Sigmoid colon (tissue), 4 donors: Measurements from ENCODE around the gene SLC16A12.
"Not testable (repeated sequence)": the region's sequence is repeated elsewhere in the genome, so short reads cannot be mapped to it uniquely, and the experiment has no call there.

Experiments
- CTCF ChIP-seq, 4 experiments: fragments of 450-650 bp in 3 of 4; fragments of 200-600 bp in 1 of 4; IDR thresholded peaks; one replicate each; pipeline ENCODE4 v1.5.1; 2016 to 2019; ENCODE audit warnings: antibody characterized with exemption in 4 of 4, mild to moderate bottlenecking in 3 of 4, moderate library complexity in 2 of 4
- EP300 ChIP-seq, 4 donors: sonication (generic); formaldehyde crosslinking; IDR thresholded peaks; one replicate each; pipeline ENCODE4 v1.6.1; 2017; ENCODE audit warnings: antibody characterized with exemption in 4 of 4
- POLR2A ChIP-seq, 2 donors: fragments of 450-650 bp; IDR thresholded peaks; one replicate each; pipeline ENCODE4 v1.6.1; 2016; ENCODE audit warnings: antibody characterized with exemption in 2 of 2, mild to moderate bottlenecking in 2 of 2, moderate library complexity in 2 of 2
- POLR2AphosphoS5 ChIP-seq, 4 donors: sonication (generic); formaldehyde crosslinking; IDR thresholded peaks; one replicate each; pipeline ENCODE4 v1.6.1; 2017; ENCODE audit warnings: antibody characterized with exemption in 4 of 4

- TF ChIP-seq POLR2AphosphoS5, EP300, CTCF, POLR2A (IDR thresholded peaks at IDR 0.05): not testable (repeated sequence)
Observed at GRCh38 chr10:89412276-89412675, 123.1 kb downstream of the SLC16A12 start.
